ENCODE data around the gene FOXP1.

DNA sequence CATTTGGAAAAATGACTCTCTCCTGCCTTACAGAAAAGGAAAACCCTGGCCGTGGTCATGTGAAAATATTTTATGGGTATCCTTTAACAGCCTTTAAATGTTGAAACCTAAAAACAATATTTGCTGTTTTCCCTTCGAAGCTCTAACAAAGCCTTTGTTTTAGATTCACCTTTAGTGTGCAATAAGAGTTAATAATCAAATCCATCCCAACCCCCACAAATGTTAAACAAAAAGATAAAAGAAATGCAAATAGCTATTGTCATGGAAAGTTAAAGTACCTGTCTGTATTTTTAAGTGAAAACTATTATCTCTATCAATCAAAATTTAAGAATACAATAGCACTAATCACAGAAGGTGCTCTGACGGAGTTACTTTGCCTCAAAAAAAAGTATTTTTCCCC lies 279.3 kb downstream of the FOXP1 start:
- no peak for TF ChIP-seq GLIS3 (CRISPR knock-in tag; IDR thresholded peaks at IDR 0.05)
- TF ChIP-seq TOX (CRISPR knock-in tag; IDR thresholded peaks at IDR 0.05; ENCODE audit: borderline replicate concordance) = no peak
- no peak for TF ChIP-seq BACH2 (CRISPR knock-in tag; IDR thresholded peaks at IDR 0.05; ENCODE audit: borderline replicate concordance)
- TF ChIP-seq ZFP3 (CRISPR knock-in tag; IDR thresholded peaks at IDR 0.05) = no peak
- TF ChIP-seq ISL1 (CRISPR knock-in tag; IDR thresholded peaks at IDR 0.05) = no peak
- no peak for TF ChIP-seq ARNTL (CRISPR knock-in tag; IDR thresholded peaks at IDR 0.05; ENCODE audit: borderline replicate concordance, low read depth)
- TF ChIP-seq ZNF70 (CRISPR knock-in tag; IDR thresholded peaks at IDR 0.05) = no peak
- TF ChIP-seq OSR1 (CRISPR knock-in tag; IDR thresholded peaks at IDR 0.05) = no peak
- TF ChIP-seq, protein P1, sequence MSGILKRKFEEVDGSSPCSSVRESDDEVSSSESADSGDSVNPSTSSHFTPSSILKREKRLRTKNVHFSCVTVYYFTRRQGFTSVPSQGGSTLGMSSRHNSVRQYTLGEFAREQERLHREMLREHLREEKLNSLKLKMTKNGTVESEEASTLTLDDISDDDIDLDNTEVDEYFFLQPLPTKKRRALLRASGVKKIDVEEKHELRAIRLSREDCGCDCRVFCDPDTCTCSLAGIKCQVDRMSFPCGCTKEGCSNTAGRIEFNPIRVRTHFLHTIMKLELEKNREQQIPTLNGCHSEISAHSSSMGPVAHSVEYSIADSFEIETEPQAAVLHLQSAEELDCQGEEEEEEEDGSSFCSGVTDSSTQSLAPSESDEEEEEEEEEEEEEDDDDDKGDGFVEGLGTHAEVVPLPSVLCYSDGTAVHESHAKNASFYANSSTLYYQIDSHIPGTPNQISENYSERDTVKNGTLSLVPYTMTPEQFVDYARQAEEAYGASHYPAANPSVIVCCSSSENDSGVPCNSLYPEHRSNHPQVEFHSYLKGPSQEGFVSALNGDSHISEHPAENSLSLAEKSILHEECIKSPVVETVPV (CRISPR knock-in tag; IDR thresholded peaks at IDR 0.05) = no peak
- TF ChIP-seq ZNF8 (CRISPR knock-in tag; IDR thresholded peaks at IDR 0.05) = no peak
- TF ChIP-seq, protein P2, sequence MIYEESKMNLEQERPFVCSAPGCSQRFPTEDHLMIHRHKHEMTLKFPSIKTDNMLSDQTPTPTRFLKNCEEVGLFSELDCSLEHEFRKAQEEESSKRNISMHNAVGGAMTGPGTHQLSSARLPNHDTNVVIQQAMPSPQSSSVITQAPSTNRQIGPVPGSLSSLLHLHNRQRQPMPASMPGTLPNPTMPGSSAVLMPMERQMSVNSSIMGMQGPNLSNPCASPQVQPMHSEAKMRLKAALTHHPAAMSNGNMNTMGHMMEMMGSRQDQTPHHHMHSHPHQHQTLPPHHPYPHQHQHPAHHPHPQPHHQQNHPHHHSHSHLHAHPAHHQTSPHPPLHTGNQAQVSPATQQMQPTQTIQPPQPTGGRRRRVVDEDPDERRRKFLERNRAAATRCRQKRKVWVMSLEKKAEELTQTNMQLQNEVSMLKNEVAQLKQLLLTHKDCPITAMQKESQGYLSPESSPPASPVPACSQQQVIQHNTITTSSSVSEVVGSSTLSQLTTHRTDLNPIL (CRISPR knock-in tag; IDR thresholded peaks at IDR 0.05; ENCODE audit: low read depth) = no peak

All from SK-N-SH treated with all-trans-retinoic acid at 6 μM for 48 hours (cell line).